K562 (cell line): ENCODE results near the gene PPIA. TPM values are rescaled to one million over a fixed set of nuclear protein-coding genes. Genes with fewer than 3 reads are reported as not detected.

Source experiments
- ARNT ChIP-seq, 2 experiments: fragments of 450-650 bp; IDR thresholded peaks; 2 replicates each; pipeline ENCODE4 v1.6.1; 2016; ENCODE audit warnings: mild to moderate bottlenecking in 1 of 2
- BDP1 ChIP-seq: IDR thresholded peaks from 3 replicates; pipeline ENCODE4 v1.6.1; 2011; ENCODE audit not compliant: insufficient read length, insufficient read depth
- DACH1 ChIP-seq: fragments of 450-650 bp; IDR thresholded peaks from 2 replicates; pipeline ENCODE4 v1.6.1; 2018; ENCODE audit not compliant: partially characterized antibody
- DNMT1 ChIP-seq: fragments of 450-650 bp; IDR thresholded peaks from 2 replicates; pipeline ENCODE4 v1.6.1; 2016; ENCODE audit warnings: antibody characterized with exemption, mild to moderate bottlenecking
- EP400 ChIP-seq: fragments of 450-650 bp; IDR thresholded peaks from 2 replicates; pipeline ENCODE4 v1.6.1; 2017; ENCODE audit warnings: antibody characterized with exemption, mild to moderate bottlenecking, moderate library complexity
- EWSR1 ChIP-seq: fragments of 450-650 bp; IDR thresholded peaks from 2 replicates; pipeline ENCODE4 v1.6.1; 2018; ENCODE audit warnings: borderline replicate concordance, mild to moderate bottlenecking, low read depth, moderate library complexity; ENCODE audit not compliant: partially characterized antibody
- HCFC1 ChIP-seq: IDR thresholded peaks from 2 replicates; pipeline ENCODE4 v1.6.1; 2012; ENCODE audit warnings: low read depth, low read length, improper control_type of control experiment
- KDM1A ChIP-seq, 2 experiments: fragments of 450-650 bp; IDR thresholded peaks; 2 replicates each; pipeline ENCODE4 v1.6.1; 2016; ENCODE audit warnings: mild to moderate bottlenecking in 2 of 2
- LEF1 ChIP-seq: fragments of 450-650 bp; IDR thresholded peaks from 2 replicates; pipeline ENCODE4 v1.6.1; 2016; ENCODE audit warnings: mild to moderate bottlenecking
- MTA3 ChIP-seq: fragments of 450-650 bp; formaldehyde crosslinking; IDR thresholded peaks from 2 replicates; pipeline ENCODE4 v1.6.1; 2017; ENCODE audit warnings: mild to moderate bottlenecking, borderline replicate concordance
- NCOR1 ChIP-seq: fragments of 450-650 bp; IDR thresholded peaks from 2 replicates; pipeline ENCODE4 v1.6.1; 2016; ENCODE audit warnings: mild to moderate bottlenecking, moderate library complexity
- PHF8 ChIP-seq: fragments of 200-600 bp; sonication (generic); IDR thresholded peaks from 2 replicates; pipeline ENCODE4 v1.6.1; 2012; ENCODE audit warnings: mixed run types, mild to moderate bottlenecking, inconsistent platforms, low read length, moderate library complexity, borderline replicate concordance
- RAD21 ChIP-seq, 2 experiments: fragments of 250-450 bp in 1 of 2; fragments of 450-650 bp in 1 of 2; sonication (Bioruptor Pico) in 1 of 2; formaldehyde crosslinking in 1 of 2; IDR thresholded peaks in 1 of 2; conservative IDR thresholded peaks in 1 of 2; 2 replicates each; pipeline versions ENCODE4 v1.4.0 to v1.8.0; 2020 to 2022; ENCODE audit warnings: mild to moderate bottlenecking in 2 of 2, moderate library complexity in 1 of 2
- SAFB ChIP-seq: fragments of 200-400 bp; formaldehyde crosslinking; IDR thresholded peaks from 2 replicates; pipeline ENCODE4 v1.6.1; 2017; ENCODE audit warnings: low read depth, low read length, borderline replicate concordance
- SREBF2 ChIP-seq: sonication (generic); formaldehyde crosslinking; IDR thresholded peaks from 2 replicates; pipeline ENCODE4 v1.4.0; 2020; ENCODE audit warnings: mild to moderate bottlenecking, missing genetic modification reagents
- SRSF7 ChIP-seq: fragments of 200-400 bp; formaldehyde crosslinking; optimal IDR thresholded peaks from 2 replicates; pipeline ENCODE3; 2017; ENCODE audit warnings: mild to moderate bottlenecking, low read depth, low read length
- TAF15 ChIP-seq: fragments of 200-400 bp; formaldehyde crosslinking; IDR thresholded peaks from 2 replicates; pipeline ENCODE4 v1.6.1; 2017; ENCODE audit warnings: mild to moderate bottlenecking, low read depth, low read length, moderate library complexity
- ZNF507 ChIP-seq: conservative IDR thresholded peaks from 2 replicates; pipeline ENCODE4 v1.6.1; 2017; ENCODE audit warnings: missing genetic modification characterization, missing compliant biosample characterization
- ZNF695 ChIP-seq: fragments of 450-650 bp; formaldehyde crosslinking; IDR thresholded peaks from 2 replicates; pipeline ENCODE4 v1.4.0; 2020; ENCODE audit warnings: mild to moderate bottlenecking, moderate library complexity
- ZNF764 ChIP-seq: fragments of 250-450 bp; sonication (Bioruptor Pico); IDR thresholded peaks from 2 replicates; pipeline ENCODE4 v1.4.0; 2020; ENCODE audit warnings: low read depth, mild to moderate bottlenecking, moderate library complexity
- ZNF785 ChIP-seq: fragments of 250-450 bp; sonication (Bioruptor Pico); IDR thresholded peaks from 2 replicates; pipeline ENCODE4 v1.4.0; 2020; ENCODE audit warnings: mild to moderate bottlenecking
- polyA plus RNA-seq, 8 experiments: library from polyadenylated mRNA; depleted of rRNA in 4 of 8; stranded (reverse) in 5 of 8; unstranded in 3 of 8; fragments of >200 nt; fragmentation: Nextera tagmentation in 2 of 8; fragmentation: Illumina TruSeq in 1 of 8; extraction: Ambion mirVana in 2 of 8; extraction: Trizol in 1 of 8; gene quantifications; 2 replicates each; pipeline versions ENCODE4 v1.2.1 to v1.2.3, GENCODE V29; 2011 to 2014; ENCODE audit warnings: inconsistent platforms in 1 of 8, missing spikeins in 1 of 8
- total RNA-seq, 7 experiments: library from RNA; depleted of rRNA in 6 of 7; stranded (reverse); fragments of >200 nt in 6 of 7; fragmentation: Illumina TruSeq in 2 of 7; extraction: Trizol in 2 of 7; gene quantifications; 2 replicates each; pipeline versions ENCODE4 v1.2.1 to v1.2.3, GENCODE V29; 2011 to 2021; ENCODE audit warnings: low replicate concordance in 1 of 7
- TF ChIP-seq, protein P1 (sequence below): IDR thresholded peaks from 2 replicates; pipeline ENCODE4 v1.6.1; 2014; ENCODE audit warnings: antibody characterized with exemption
- TF ChIP-seq, protein P2 (sequence below): sonication (generic); formaldehyde crosslinking; IDR thresholded peaks from 2 replicates; pipeline ENCODE4 v1.8.1; 2023; ENCODE audit warnings: mild to moderate bottlenecking, missing genetic modification reagents, moderate library complexity
- TF ChIP-seq, protein P3 (sequence below): fragments of 250-450 bp; sonication (Bioruptor Pico); IDR thresholded peaks from 2 replicates; pipeline ENCODE4 v1.8.0; 2021; ENCODE audit warnings: borderline replicate concordance, mild to moderate bottlenecking, moderate library complexity; ENCODE audit not compliant: poor library complexity, severe bottlenecking
- TF ChIP-seq, protein P4 (sequence below): sonication (generic); formaldehyde crosslinking; IDR thresholded peaks from 2 replicates; pipeline ENCODE4 v1.8.1; 2023; ENCODE audit warnings: mild to moderate bottlenecking, missing genetic modification reagents

The PPIA gene
- total and polyA plus RNA-seq, 9 of the 15 experiments (the other 6 are each of a cell fraction or from before 2014, with no cell fraction given) = 2,583 to 7,504 (median 3,973) TPM

DNA sequence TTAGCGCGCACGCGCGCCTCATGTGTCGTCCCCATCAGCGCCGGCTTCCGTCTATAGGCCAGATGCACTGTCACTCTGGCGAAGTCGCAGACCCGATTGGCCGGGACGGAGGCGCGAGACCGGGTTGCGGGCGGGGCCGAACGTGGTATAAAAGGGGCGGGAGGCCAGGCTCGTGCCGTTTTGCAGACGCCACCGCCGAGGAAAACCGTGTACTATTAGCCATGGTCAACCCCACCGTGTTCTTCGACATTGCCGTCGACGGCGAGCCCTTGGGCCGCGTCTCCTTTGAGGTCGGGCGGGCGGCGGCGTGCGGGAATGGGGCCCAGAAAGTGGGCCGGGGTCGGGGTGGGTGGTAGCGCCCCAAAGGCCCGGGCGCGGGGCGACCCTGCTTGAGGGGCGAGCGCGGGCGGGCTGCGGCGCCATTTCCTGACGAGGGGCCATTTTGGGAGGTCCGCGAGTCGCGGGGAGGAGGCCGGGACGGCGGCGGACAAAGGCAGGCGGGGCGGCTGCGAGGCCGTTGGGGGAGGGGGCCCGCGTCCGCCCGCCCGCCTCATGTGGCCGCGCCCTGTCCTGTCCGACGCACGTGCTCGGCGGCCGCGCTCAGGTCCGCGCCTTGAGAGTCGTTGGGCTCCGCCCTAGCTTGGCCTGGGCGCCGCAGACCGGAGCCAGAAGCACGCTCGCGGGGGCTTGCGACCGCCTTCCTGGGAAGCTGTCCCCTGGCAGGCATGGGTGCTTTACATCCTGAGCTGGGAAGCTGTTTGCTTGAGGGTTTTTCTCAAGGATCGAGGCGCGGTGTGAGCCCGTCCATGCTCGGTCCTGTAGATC, at the start of gene PPIA (continued):
- TF ChIP-seq, protein P1, sequence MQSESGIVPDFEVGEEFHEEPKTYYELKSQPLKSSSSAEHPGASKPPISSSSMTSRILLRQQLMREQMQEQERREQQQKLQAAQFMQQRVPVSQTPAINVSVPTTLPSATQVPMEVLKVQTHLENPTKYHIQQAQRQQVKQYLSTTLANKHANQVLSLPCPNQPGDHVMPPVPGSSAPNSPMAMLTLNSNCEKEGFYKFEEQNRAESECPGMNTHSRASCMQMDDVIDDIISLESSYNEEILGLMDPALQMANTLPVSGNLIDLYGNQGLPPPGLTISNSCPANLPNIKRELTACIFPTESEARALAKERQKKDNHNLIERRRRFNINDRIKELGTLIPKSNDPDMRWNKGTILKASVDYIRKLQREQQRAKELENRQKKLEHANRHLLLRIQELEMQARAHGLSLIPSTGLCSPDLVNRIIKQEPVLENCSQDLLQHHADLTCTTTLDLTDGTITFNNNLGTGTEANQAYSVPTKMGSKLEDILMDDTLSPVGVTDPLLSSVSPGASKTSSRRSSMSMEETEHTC = no peak; the same call in 1 of the 2 replicates
- TF ChIP-seq DACH1 = no peak
- no peak for TF ChIP-seq ZNF507 (tag)
- TF ChIP-seq PHF8 = peak; percentile 73
- peak; percentile 51; the same call in 1 of the 2 replicates for TF ChIP-seq TAF15
- TF ChIP-seq ZNF785 (CRISPR knock-in tag) = no peak
- TF ChIP-seq HCFC1 = peak; percentile 28; the same call in 1 of the 2 replicates
- TF ChIP-seq SREBF2 (CRISPR knock-in tag) = no peak
- TF ChIP-seq EWSR1 = no peak
- no peak for TF ChIP-seq SRSF7
- peak; percentile 100 for TF ChIP-seq MTA3
- TF ChIP-seq ZNF695 (CRISPR knock-in tag) = no peak
- TF ChIP-seq, protein P2, sequence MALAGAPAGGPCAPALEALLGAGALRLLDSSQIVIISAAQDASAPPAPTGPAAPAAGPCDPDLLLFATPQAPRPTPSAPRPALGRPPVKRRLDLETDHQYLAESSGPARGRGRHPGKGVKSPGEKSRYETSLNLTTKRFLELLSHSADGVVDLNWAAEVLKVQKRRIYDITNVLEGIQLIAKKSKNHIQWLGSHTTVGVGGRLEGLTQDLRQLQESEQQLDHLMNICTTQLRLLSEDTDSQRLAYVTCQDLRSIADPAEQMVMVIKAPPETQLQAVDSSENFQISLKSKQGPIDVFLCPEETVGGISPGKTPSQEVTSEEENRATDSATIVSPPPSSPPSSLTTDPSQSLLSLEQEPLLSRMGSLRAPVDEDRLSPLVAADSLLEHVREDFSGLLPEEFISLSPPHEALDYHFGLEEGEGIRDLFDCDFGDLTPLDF = peak; percentile 96
- TF ChIP-seq BDP1 = no peak
- peak; percentile 94 for TF ChIP-seq EP400
- TF ChIP-seq ZNF764 (CRISPR knock-in tag) = no peak
- TF ChIP-seq NCOR1 = peak; percentile 59; the same call in 1 of the 2 replicates
- no peak for TF ChIP-seq DNMT1
- TF ChIP-seq, protein P3, sequence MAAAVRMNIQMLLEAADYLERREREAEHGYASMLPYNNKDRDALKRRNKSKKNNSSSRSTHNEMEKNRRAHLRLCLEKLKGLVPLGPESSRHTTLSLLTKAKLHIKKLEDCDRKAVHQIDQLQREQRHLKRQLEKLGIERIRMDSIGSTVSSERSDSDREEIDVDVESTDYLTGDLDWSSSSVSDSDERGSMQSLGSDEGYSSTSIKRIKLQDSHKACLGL (CRISPR knock-in tag) = peak; percentile 90
- TF ChIP-seq SAFB = peak; percentile 17; the same call in 1 of the 2 replicates
- no peak for TF ChIP-seq KDM1A (IDR thresholded peaks at IDR 0.05)
- TF ChIP-seq RAD21 (CRISPR knock-in tag; conservative IDR thresholded peaks at IDR 0.05 in 1 of 2, IDR thresholded peaks at IDR 0.05 in 1 of 2) = no peak
- TF ChIP-seq LEF1 = 0 out of 2 replicates have a peak, but pooled peaks have one; percentile 10
- TF ChIP-seq, protein P4, sequence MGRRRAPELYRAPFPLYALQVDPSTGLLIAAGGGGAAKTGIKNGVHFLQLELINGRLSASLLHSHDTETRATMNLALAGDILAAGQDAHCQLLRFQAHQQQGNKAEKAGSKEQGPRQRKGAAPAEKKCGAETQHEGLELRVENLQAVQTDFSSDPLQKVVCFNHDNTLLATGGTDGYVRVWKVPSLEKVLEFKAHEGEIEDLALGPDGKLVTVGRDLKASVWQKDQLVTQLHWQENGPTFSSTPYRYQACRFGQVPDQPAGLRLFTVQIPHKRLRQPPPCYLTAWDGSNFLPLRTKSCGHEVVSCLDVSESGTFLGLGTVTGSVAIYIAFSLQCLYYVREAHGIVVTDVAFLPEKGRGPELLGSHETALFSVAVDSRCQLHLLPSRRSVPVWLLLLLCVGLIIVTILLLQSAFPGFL (CRISPR knock-in tag) = peak; percentile 95
- TF ChIP-seq ARNT (IDR thresholded peaks at IDR 0.05) = no peak
